Raji (cell line): ENCODE results near the gene ERMN.

Source experiments
- POLR2A ChIP-seq: IDR thresholded peaks from 2 replicates; pipeline ENCODE4 v1.6.1; 2011; ENCODE audit warnings: low read depth, low read length, control low read depth; ENCODE audit not compliant: insufficient read depth

The ERMN gene

GRCh38 chr2:157336137-157337010 is 10.8 kb upstream of the ERMN start:
- TF ChIP-seq POLR2A: no peak

GRCh38 chr2:157334797-157335196 is 9.2 kb upstream of the ERMN start:
- no peak for TF ChIP-seq POLR2A

DNA sequence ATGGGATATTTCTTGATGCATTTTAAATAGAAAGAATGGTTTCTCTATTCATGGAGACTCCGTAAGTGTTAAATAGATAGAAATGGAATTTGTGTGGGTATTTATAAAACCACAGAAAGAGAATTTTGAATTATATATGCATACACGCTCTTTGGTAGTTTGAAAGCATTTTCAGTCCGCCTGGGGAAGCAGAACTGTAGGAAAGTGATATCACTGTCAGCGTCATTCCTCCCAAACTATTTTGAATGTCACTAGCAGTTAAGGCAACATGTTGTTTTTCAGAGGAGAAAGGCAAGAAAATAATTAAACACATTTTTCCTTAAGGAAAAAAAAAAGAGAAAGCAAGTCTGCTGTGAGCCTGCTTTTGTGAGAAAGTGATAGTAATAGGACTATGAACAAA is 8.7 kb upstream of the ERMN start:
- no peak for TF ChIP-seq POLR2A

- TF ChIP-seq POLR2A: no peak
Measured at GRCh38 chr2:157333304-157334047, 7.9 kb upstream of the ERMN start.

- TF ChIP-seq POLR2A: no peak
Measured at GRCh38 chr2:157329524-157329923, 3.9 kb upstream of the ERMN start.

- TF ChIP-seq POLR2A: no peak
Measured at GRCh38 chr2:157327621-157328500, 2.2 kb upstream of the ERMN start.

DNA sequence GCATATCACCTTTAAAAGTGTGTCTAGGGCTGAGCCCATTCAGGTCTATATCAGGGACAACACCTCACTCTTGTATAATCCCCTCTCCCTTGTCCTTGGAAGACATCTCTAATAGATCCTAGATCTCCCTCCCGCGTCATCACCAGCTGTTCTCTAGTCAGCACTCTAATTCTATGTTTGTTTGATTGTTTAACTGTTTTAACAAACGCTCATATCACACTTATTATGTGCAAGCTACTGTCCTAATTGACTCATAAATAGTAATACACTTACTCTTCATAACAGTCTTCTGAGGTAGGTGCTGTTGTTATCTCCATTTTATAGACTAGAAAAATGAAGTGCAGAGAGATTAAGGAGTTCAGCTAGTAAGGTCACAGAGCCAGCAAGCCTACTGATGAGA is 1.6 kb upstream of the ERMN start:
- TF ChIP-seq POLR2A: no peak

- no peak for TF ChIP-seq POLR2A
Measured at GRCh38 chr2:157326698-157327097, 1.1 kb upstream of the ERMN start.

DNA sequence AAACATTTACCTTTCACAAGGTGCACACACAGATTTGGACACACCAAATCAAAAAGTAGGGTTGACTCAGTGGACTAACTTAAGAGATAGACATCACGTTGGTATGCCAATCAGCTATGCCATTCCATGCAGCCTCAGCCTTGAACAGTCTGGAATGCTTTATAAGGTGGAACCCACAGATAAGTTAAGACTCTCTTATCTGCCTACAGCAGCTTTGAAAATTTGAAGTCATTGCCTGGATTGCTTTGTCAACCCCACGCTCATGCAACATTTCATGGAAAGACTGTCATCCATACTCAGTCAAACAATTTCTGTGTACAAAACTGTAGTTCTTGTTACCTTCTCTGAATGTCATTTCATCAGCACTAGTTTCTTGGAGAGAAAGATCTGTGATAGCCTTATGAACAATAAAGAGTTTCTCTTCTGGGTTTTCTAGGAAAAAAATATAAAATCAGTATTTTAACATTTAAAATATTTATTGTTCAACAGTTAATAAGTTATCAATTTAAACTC is 1.2 kb downstream of the ERMN start:
- TF ChIP-seq POLR2A: no peak

DNA sequence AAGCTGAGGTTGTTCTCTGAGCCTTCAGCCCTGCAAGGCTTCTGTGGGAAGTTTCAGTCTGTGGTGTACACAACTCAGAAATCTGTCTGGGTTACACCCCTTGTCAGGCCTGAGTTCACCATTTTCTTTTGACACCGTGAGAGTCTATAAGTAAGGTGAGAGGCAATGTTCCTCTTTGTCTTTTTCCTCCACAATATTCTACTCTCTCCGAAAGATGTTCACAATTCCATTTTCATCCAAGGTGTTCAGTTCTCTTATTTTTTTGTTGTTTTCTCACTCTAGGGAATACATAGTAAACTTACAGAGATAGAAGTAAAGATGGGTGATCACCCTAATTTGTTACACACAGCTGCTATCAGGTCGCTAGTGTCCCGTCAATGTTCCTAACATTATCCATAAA is 3.2 kb downstream of the ERMN start:
- TF ChIP-seq POLR2A: no peak

- no peak for TF ChIP-seq POLR2A
Measured at GRCh38 chr2:157321466-157321865, 4.2 kb downstream of the ERMN start.

DNA sequence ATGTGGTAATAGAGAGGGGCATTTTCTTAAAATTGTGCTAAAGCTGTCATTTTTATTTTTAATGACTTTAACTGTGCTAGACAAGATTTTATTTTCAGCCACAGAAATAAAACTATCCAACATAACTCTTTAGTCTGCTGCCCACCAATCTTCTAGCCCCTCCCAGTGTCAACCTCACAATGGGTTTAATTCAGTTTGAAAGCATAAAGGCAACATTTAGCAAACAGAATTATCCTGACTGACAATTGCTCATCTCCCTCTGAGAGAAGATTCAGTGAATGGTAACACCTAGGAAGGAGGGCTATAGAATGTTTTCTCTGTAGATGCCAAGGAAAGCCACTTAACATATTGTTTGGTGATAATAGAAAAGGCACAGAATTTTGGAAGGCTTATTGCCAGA is 5.2 kb downstream of the ERMN start:
- TF ChIP-seq POLR2A: no peak

DNA sequence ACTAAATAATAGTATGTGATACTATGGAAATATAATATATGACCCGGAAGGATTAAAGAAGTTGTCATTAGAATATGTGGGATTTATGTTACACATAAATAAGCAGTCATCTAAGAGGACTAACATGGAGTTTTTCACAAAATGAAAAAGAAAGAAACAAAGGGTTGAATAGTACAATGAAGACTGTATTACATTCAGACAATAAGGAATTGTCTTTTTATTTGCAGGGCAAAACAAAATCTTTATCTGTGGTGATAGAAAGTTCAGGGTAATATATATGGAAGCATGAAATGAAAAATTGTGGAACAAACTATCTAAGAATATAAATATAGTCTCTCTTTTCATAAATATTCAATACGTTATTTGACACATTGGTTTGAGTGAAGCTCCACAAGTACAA is 5.8 kb downstream of the ERMN start:
- no peak for TF ChIP-seq POLR2A

DNA sequence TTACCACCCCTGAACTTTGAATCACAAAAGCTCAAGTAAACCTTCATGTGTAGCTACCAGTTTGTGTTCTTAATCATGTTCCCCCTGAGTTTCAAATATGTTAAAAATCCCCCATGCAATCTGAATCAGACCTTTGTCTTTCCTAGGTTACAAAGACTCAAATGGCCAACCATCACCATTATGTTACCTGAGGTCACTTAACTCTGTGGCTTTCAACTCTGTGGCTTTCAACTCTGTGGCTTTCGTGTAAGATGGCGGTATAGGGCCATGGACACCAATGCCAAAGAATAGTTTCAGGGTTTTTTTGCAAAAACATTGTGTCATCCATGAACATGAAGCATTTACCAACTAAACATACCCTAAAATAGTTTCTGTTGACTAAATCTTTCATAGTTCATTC is 6.7 kb downstream of the ERMN start:
- TF ChIP-seq POLR2A: no peak

DNA sequence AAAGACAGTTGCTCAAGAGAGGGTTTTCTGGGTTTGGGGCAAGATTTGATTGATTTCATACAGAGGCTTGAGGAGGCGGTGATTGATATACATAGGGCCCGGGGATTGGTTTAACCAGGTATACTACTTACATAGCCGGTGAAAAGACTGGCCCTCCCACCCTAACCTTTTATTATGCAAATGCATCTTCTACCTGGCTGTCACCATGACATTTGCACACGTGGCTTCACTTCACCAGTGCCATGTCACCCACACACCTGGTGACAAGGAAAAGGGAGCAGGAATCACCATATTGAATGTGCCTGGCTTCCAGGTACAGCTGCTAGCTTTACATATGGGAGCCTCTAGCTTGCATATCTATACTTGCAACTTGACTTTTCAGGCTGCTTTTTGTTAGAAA is 9.7 kb downstream of the ERMN start:
- no peak for TF ChIP-seq POLR2A
